Transverse colon (tissue), 4 donors: ENCODE measurements around the gene RAB8B.

Experiments used
- CTCF ChIP-seq, 5 experiments: fragments of 200-600 bp in 3 of 5; fragments of 450-650 bp in 2 of 5; sonication (generic) in 3 of 5; IDR thresholded peaks; 1 replicate in 2 of 5; 2 replicates in 3 of 5; pipeline ENCODE4 v1.5.1; 2016 to 2017; ENCODE audit warnings: antibody characterized with exemption in 5 of 5, inconsistent platforms in 3 of 5, mild to moderate bottlenecking in 2 of 5, moderate library complexity in 1 of 5
- POLR2A ChIP-seq: fragments of 450-650 bp; IDR thresholded peaks from one replicate; pipeline ENCODE4 v1.6.1; 2016; ENCODE audit warnings: antibody characterized with exemption, mild to moderate bottlenecking, moderate library complexity
- POLR2AphosphoS5 ChIP-seq, 3 donors: sonication (generic); formaldehyde crosslinking; IDR thresholded peaks; one replicate each; pipeline ENCODE4 v1.6.1; 2016; ENCODE audit warnings: antibody characterized with exemption in 3 of 3

GRCh38 chr15:63234451-63234870 is 45.1 kb downstream of the RAB8B start:
- TF ChIP-seq CTCF (IDR thresholded peaks at IDR 0.05) (no peak), POLR2A (no peak), POLR2AphosphoS5 (IDR thresholded peaks at IDR 0.05) (no peak)
